GM23338 (cell line): Measurements from ENCODE around the gene PLA2G6. TPM values are rescaled to one million over a fixed set of nuclear protein-coding genes. Genes with fewer than 3 reads are reported as not detected.

Experiments
- ATAC-seq: fragments of 200-7000 bp; cut with Tn5 transposase; 3 replicates; pipeline ENCODE4 v1.9.1; 2020
- DNase-seq: peaks from one replicate; pipeline ENCODE4 v3.0.0-alpha.2; 2015; ENCODE audit warnings: low spot score
- H2AFZ ChIP-seq: fragments of 200-600 bp; sonication (generic); 2 replicates; pipeline ENCODE4 v1.8.0; 2016; ENCODE audit warnings: antibody characterized with exemption, mild to moderate bottlenecking, moderate library complexity
- H3F3A ChIP-seq: fragments of 200-600 bp; sonication (generic); replicated peaks from 2 replicates; pipeline ENCODE4 v1.8.0; 2017; ENCODE audit warnings: antibody characterized with exemption, mixed run types, low read depth
- H3K27ac ChIP-seq: fragments of 200-600 bp; sonication (generic); 2 replicates; pipeline ENCODE4 v1.6.1; 2016; ENCODE audit warnings: low read depth
- H3K27me3 ChIP-seq: fragments of 200-600 bp; sonication (generic); 2 replicates; pipeline ENCODE4 v1.8.0; 2016; ENCODE audit warnings: mild to moderate bottlenecking, mixed run types, moderate library complexity; ENCODE audit not compliant: insufficient read depth
- H3K36me3 ChIP-seq: fragments of 200-600 bp; sonication (generic); 2 replicates; pipeline ENCODE4 v1.8.0; 2016; ENCODE audit warnings: mild to moderate bottlenecking; ENCODE audit not compliant: insufficient read depth
- H3K4me1 ChIP-seq: fragments of 200-600 bp; sonication (generic); 2 replicates; pipeline ENCODE4 v1.8.0; 2016; ENCODE audit warnings: mild to moderate bottlenecking, moderate library complexity; ENCODE audit not compliant: insufficient read depth
- H3K4me2 ChIP-seq: fragments of 200-600 bp; sonication (generic); 2 replicates; pipeline ENCODE4 v1.7.1; 2017; ENCODE audit warnings: mixed run types
- H3K4me3 ChIP-seq: fragments of 200-600 bp; sonication (generic); 2 replicates; pipeline ENCODE4 v1.6.1; 2016; ENCODE audit warnings: mixed run types
- H3K79me2 ChIP-seq: fragments of 200-600 bp; sonication (generic); replicated peaks from 2 replicates; pipeline ENCODE4 v1.8.0; 2017; ENCODE audit warnings: mild to moderate bottlenecking; ENCODE audit not compliant: insufficient read depth
- H3K9me2 ChIP-seq: fragments of 200-600 bp; sonication (generic); 2 replicates; pipeline ENCODE4 v1.8.0; 2017; ENCODE audit not compliant: insufficient read depth
- H4K20me1 ChIP-seq: fragments of 200-600 bp; sonication (generic); replicated peaks from 2 replicates; pipeline ENCODE4 v1.8.0; 2017; ENCODE audit warnings: mild to moderate bottlenecking; ENCODE audit not compliant: insufficient read depth
- H3K27ac Mint-ChIP-seq: 2 replicates; pipeline ENCODE4 v1.8.0; 2020; ENCODE audit warnings: inconsistent platforms, mild to moderate bottlenecking, moderate library complexity, mixed read lengths
- H3K27me3 Mint-ChIP-seq: 3 replicates; pipeline ENCODE4 v1.8.0; 2022; ENCODE audit warnings: low read depth, mild to moderate bottlenecking, moderate library complexity, mixed read lengths, inconsistent platforms; ENCODE audit not compliant: insufficient read depth, poor library complexity
- H3K36me3 Mint-ChIP-seq: 3 replicates; pipeline ENCODE4 v1.8.0; 2021; ENCODE audit warnings: low read depth, mild to moderate bottlenecking, inconsistent platforms, moderate library complexity, mixed read lengths
- H3K4me1 Mint-ChIP-seq: 3 replicates; pipeline ENCODE4 v1.8.0; 2020; ENCODE audit warnings: mild to moderate bottlenecking, inconsistent platforms, mixed read lengths
- H3K4me3 Mint-ChIP-seq: 3 replicates; pipeline ENCODE4 v1.8.0; 2021; ENCODE audit warnings: moderate library complexity, mild to moderate bottlenecking, inconsistent platforms, mixed read lengths
- H3K9me3 Mint-ChIP-seq: 3 replicates; pipeline ENCODE4 v1.8.0; 2020; ENCODE audit warnings: moderate library complexity, mild to moderate bottlenecking, inconsistent platforms, mixed read lengths
- CREB1 ChIP-seq: fragments of 250-450 bp; sonication (Bioruptor Pico); IDR thresholded peaks from 2 replicates; pipeline ENCODE4 v1.5.0; 2020; ENCODE audit warnings: low read depth, mild to moderate bottlenecking, moderate library complexity
- EZH2phosphoT487 ChIP-seq: fragments of 200-600 bp; sonication (generic); IDR thresholded peaks from one replicate; pipeline ENCODE4 v1.8.1; 2018; ENCODE audit warnings: antibody characterized with exemption; ENCODE audit not compliant: unreplicated experiment
- NANOG ChIP-seq: IDR thresholded peaks from 2 replicates; pipeline ENCODE4 v1.6.1; 2016; ENCODE audit warnings: antibody characterized with exemption, borderline replicate concordance
- POLR2AphosphoS5 ChIP-seq: IDR thresholded peaks from 2 replicates; pipeline ENCODE4 v1.6.1; 2016; ENCODE audit warnings: antibody characterized with exemption, low read depth
- ZNF114 ChIP-seq: fragments of 250-450 bp; sonication (Bioruptor Pico); IDR thresholded peaks from 2 replicates; pipeline ENCODE4 v1.5.0; 2020; ENCODE audit warnings: mild to moderate bottlenecking, moderate library complexity
- polyA plus RNA-seq: library from polyadenylated mRNA; unstranded; fragments of >200 nt; fragmentation: Nextera tagmentation; extraction: Ambion mirVana; gene quantifications from 2 replicates; pipeline ENCODE4 v1.2.1, GENCODE V29; 2016
- total RNA-seq: library from RNA; depleted of rRNA; stranded (reverse); fragments of >200 nt; shearing (Covaris generic); gene quantifications from 2 replicates; pipeline ENCODE4 v1.2.3, GENCODE V29; 2014
- TF ChIP-seq, protein P1 (sequence below): IDR thresholded peaks from 2 replicates; pipeline ENCODE4 v1.6.1; 2016; ENCODE audit warnings: antibody characterized with exemption
- TF ChIP-seq, protein P2 (sequence below), 2 experiments: fragments of 200-600 bp in 1 of 2; sonication (generic) in 1 of 2; conservative IDR thresholded peaks; 2 replicates each; pipeline versions ENCODE4 v1.5.1 to v1.6.1; 2016 to 2017; ENCODE audit warnings: antibody characterized with exemption in 2 of 2, low read depth in 2 of 2, mild to moderate bottlenecking in 2 of 2, moderate library complexity in 1 of 2

The PLA2G6 gene
- total and polyA plus RNA-seq, 2 experiments from 2014 or later, result 4.5 to 12.6 TPM

DNA sequence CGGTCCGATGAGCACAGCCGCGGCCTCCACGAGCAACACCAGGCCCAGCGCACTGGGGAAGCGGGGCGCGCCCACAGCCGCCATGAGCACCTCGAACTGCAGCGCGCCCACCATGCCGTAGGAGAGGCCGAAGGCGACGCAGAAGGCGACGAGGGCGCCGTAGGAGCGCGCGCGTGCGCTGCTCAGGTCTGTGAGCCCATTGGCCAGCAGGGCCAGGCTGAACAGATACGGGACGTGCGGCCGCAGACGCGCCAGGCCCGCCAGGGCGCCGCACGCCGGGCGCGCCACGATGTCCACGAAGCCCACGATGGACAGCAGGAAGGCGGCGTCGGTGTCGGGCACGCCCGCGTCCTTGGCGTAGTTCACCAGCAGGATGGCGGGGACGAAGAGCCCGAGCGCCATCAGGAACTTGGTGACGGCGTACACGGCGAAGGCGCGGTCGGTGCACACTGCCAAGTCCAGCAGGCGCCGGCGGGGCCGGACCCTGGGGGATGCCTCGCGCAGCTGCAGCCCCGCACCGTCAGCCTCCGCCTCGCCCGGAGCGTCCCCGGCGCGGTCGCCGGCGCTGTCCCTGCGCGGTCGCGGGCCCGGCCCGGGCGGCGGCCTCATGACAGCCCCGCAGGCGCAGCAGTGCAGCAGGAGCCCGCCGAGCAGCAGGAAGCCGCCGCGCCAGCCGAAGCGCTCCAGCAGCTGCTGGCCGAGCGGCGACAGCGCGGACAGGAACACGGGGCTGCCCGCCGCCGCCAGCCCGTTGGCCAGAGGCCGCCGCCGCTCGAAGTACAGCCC is 100.6 kb downstream of the PLA2G6 start:
- Mint-ChIP-seq H3K4me3 (peak overlapping the region; percentile 54; the same call in 2 of the 3 replicates), H3K4me1 (peaks cover 6% of the 10 kb centered on the region; the same call in 2 of the 3 replicates), H3K36me3 (no peaks in the 10 kb centered on the region; the same call in 2 of the 3 replicates), H3K9me3 (no peaks in the 10 kb centered on the region), H3K27ac (no peak overlapping the region), H3K27me3 (peaks cover 33% of the 10 kb centered on the region)
- no peaks in the 10 kb centered on the region for H3K9me2 ChIP-seq
- peak overlapping the region; percentile 94 for H2AFZ ChIP-seq
- TF ChIP-seq CREB1 (peak; percentile 38; the same call in 1 of the 2 replicates), POLR2AphosphoS5 (peak; percentile 74), NANOG (no peak), EZH2phosphoT487 (no peak)
- TF ChIP-seq, protein P1, sequence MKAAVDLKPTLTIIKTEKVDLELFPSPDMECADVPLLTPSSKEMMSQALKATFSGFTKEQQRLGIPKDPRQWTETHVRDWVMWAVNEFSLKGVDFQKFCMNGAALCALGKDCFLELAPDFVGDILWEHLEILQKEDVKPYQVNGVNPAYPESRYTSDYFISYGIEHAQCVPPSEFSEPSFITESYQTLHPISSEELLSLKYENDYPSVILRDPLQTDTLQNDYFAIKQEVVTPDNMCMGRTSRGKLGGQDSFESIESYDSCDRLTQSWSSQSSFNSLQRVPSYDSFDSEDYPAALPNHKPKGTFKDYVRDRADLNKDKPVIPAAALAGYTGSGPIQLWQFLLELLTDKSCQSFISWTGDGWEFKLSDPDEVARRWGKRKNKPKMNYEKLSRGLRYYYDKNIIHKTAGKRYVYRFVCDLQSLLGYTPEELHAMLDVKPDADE, result no peak
- H3K4me1 ChIP-seq, result peaks cover 25% of the 10 kb centered on the region; the same call in 1 of the 2 replicates
- peaks cover 38% of the 10 kb centered on the region for H3K27me3 ChIP-seq
- no peak overlapping the region for H3K27ac ChIP-seq
- H4K20me1 ChIP-seq, result no peaks in the 10 kb centered on the region; the same call in 1 of the 2 replicates
- no peaks in the 10 kb centered on the region for H3F3A ChIP-seq
- H3K4me3 ChIP-seq, result peak overlapping the region; percentile 51
- ATAC-seq (peak; percentile 70), DNase-seq (peak; percentile 84)
- H3K36me3 ChIP-seq, result no peaks in the 10 kb centered on the region
- H3K79me2 ChIP-seq, result no peaks in the 10 kb centered on the region
- peak overlapping the region; percentile 78 for H3K4me2 ChIP-seq

DNA sequence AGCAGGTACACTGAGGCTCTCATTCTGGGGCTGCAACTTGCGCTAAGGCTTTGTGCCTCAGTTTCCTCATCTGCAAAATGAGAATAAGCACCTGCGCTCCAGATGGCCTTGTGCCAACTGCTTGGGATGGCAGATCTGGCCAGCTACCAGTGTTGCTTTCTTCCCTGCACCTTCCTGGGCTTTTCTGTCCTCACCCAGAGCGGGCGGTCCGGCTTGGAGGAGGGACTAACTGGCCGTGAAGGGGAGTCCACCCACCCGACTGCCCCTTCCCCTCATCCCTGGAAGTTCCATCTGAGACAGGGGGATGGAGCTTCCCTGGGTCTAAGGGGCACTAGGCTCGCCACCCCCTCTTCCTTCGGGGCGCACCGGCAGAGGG is 101.2 kb downstream of the PLA2G6 start:
- H3K4me3 ChIP-seq, result peak overlapping the region; percentile 51
- peaks cover 38% of the 10 kb centered on the region for H3K27me3 ChIP-seq
- peaks cover 25% of the 10 kb centered on the region; the same call in 1 of the 2 replicates for H3K4me1 ChIP-seq
- peak overlapping the region; percentile 78 for H3K4me2 ChIP-seq
- H3K79me2 ChIP-seq, result no peaks in the 10 kb centered on the region
- H3K9me3 Mint-ChIP-seq, result no peaks in the 10 kb centered on the region
- peak overlapping the region; percentile 94 for H2AFZ ChIP-seq
- TF ChIP-seq ZNF114 (CRISPR knock-in tag), result no peak
- TF ChIP-seq, protein P2, sequence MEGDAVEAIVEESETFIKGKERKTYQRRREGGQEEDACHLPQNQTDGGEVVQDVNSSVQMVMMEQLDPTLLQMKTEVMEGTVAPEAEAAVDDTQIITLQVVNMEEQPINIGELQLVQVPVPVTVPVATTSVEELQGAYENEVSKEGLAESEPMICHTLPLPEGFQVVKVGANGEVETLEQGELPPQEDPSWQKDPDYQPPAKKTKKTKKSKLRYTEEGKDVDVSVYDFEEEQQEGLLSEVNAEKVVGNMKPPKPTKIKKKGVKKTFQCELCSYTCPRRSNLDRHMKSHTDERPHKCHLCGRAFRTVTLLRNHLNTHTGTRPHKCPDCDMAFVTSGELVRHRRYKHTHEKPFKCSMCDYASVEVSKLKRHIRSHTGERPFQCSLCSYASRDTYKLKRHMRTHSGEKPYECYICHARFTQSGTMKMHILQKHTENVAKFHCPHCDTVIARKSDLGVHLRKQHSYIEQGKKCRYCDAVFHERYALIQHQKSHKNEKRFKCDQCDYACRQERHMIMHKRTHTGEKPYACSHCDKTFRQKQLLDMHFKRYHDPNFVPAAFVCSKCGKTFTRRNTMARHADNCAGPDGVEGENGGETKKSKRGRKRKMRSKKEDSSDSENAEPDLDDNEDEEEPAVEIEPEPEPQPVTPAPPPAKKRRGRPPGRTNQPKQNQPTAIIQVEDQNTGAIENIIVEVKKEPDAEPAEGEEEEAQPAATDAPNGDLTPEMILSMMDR (conservative IDR thresholded peaks at IDR 0.05; ENCODE audit: low read depth in 2 of 2), result 0 out of 4 replicates have a peak, but pooled peaks of 1 of the 2 experiments have one; percentile 13
- H3K9me2 ChIP-seq, result no peaks in the 10 kb centered on the region
- H4K20me1 ChIP-seq, result no peaks in the 10 kb centered on the region; the same call in 1 of the 2 replicates
- peak overlapping the region; percentile 54; the same call in 2 of the 3 replicates for H3K4me3 Mint-ChIP-seq
- H3K27me3 Mint-ChIP-seq, result peaks cover 34% of the 10 kb centered on the region
- no peak for ATAC-seq
- H3K4me1 Mint-ChIP-seq, result peaks cover 8% of the 10 kb centered on the region; the same call in 2 of the 3 replicates
- H3K27ac Mint-ChIP-seq, result no peak overlapping the region
- no peak for DNase-seq
- no peaks in the 10 kb centered on the region; the same call in 2 of the 3 replicates for H3K36me3 Mint-ChIP-seq
- H3K27ac ChIP-seq, result no peak overlapping the region
- no peaks in the 10 kb centered on the region for H3F3A ChIP-seq
- H3K36me3 ChIP-seq, result no peaks in the 10 kb centered on the region
